SHP77 (cell line): ENCODE data around the gene SENP7.
A peak's percentile ranks its signal among the peaks of the same experiment; 100 is the strongest.
"Not testable (repeated sequence)": the region's sequence is repeated elsewhere in the genome, so short reads cannot be mapped to it uniquely, and the experiment has no call there.

ENCODE experiments used
- DNase-seq, 2 experiments: peaks; one replicate each; lab custom pipeline; 2025; lab: John Stamatoyannopoulos, UW

The SENP7 gene

DNA sequence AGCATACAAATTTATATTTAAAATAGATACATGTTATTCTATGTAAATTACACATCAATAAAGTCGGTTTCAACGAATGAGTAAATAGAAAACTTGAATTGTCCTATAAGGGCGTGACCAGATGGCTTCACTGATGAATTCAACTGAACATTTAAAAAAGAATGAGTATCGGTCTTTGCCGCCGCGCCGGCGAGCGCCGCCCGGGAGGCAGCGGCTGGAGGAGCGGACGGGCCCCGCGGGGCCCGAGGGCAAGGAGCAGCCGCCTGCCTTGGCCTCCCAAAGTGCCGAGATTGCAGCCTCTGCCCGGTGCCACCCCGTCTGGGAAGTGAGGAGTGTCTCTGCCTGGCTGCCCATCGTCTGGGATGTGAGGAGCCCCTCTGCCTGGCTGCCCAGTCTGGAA is 74.4 kb downstream of the SENP7 start:
- DNase-seq = not testable (repeated sequence)

DNA sequence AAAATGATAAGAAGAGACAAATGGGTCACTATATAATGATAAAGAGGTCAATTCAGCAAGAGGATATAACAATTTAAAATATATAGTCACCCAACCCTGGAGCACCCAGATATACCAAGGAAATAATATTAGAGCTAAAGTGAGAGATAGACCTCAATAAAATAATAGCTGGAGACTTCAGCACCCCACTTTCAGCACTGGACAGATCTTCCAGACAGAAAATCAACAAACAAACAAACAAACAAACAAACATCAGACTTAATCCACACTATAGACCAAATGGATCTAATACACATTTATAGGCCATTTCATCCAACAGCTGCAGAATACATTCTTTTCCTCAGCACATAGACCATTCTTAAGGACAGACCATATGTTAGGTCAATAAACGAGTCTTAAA is 79.4 kb downstream of the SENP7 start:
- DNase-seq = no peak

DNA sequence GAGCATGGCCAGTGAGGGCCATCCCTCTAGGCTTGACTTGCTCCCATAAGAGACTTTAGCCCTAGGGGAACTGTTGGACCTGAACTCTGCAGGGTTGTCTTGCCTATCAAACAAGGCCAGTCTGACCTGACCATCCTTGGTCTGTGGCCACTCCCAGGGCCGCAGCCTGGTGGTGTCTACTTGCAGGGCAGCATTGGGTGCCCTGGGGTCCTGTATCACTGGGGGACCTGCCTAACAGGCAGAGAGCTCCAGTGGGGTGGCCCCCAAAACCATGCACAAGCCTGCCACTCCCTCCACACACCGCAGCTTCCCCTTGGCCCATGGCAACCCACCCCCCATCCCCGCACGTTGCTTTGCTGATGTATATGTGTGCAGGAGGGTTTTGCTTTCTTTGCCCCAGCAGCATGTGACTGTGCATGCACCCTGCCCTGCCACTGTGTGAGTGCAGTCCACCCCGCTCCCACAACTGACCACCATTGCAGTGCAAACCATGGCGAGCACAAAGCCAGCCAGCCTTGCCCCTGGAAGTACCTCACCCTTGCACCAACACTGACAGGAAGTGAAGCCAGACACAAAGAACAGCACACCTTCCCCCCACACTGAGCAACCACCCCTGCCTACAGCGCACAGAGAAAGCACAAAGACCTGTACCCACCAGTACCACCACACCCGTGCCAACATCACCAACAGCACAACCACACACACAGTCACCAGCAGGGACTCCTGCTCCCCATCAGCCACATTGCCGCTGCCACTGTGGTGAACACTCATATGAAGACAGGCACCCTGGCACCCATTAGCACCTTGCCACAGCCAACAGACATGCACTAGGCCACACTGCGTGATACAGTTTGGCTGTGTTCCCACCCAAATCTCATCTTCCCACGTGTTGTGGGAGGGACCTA is 88.8 kb downstream of the SENP7 start:
- no peak for DNase-seq

DNA sequence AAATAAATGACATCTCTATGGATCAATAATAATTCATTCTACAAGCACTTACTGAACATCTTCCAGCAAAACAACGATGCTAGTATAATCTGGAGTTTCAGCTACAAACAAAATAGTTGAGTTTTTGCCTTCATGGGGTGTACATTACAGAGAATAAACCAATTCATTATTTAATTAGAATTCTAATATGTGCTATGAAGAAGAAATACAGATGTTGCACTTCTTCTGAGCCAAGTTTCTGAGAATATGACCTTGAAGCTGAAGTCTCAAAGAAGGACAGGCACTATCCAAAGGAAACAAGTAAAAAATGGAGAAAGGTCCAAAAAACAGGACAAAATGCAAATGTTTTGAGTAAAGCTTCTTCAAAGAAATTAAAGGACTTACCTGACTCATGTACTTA is 94.2 kb downstream of the SENP7 start:
- DNase-seq = no peak

DNA sequence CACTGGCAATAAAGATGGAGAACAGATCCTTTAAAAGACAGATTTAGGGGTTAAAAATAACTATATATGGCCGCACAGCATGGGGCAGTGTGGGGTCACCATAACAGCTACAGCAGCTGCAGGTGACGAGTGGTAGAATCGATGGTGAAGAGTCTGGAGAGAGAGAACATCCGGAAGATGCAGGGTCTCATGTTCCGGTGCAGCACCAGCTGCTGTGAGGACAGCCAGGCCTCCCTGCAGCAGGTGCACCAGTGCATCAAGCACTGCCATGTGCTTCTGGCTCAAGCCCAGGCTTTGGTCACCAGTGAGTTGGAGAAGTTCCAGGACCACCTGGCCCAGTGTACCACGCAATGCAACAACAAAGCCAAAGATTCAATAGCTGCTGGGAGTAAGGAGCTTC is 98.9 kb downstream of the SENP7 start:
- peak; percentile 90 to 91 for DNase-seq

DNA sequence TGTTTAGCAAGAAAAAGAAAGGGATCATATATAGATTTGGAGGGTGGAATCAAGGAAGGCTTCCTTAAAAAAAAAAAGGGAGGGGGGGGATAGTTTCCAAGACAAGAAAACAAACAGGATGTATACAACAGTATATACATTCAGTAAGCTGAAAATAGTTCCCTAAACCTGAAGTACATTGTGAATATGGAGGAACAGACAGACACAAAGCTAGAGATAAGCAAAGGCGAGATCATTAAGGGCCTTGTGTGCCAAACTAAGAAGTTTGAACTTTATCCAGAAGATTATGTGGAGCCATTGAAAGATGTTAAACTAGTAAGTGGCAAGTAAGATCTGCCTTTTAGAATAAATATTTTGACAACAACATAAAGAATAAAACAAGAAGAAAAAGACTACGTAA is 99.4 kb downstream of the SENP7 start:
- no peak for DNase-seq

DNA sequence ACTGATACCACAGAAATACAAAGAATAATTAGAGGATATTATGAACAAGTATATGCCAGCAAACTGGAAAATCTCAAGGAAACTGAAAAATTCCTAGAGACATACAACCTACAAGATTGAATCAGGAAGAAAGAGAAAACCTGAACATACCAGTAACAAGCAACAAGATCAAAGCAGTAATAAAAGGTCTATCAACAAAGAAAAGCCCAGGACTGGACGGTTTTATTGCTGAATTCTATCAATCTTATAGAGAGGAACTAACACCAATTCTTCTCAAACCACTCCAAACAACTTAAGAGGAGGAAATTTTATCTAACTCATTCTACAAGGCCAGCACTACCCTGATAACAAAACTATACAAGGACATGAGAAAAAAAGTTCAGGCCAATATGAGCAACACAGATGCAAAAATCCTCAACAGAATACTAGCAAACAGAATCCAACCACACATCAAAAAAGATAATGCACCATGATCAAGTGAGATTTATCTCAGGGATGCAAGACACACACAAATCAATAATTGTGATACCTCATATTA is 121.5 kb downstream of the SENP7 start:
- DNase-seq = no peak

DNA sequence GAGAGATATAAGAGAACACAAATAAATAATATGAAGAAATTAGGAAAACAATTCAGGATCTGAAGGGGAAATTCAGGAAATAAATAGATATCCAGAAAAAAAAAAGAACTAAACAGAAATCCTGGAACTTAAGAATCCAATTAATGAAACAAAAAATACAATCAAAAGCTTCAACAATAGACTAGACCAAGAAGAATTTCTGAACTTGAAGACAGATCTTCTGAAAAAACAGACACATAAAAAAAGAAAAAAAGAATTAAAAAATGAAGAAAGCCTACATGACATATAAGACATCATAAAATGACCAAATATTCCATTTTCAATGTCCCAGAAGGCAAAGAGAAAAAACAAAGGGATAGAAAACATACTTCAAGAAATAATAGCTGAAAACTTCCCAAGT is 124.3 kb downstream of the SENP7 start:
- DNase-seq = no peak

DNA sequence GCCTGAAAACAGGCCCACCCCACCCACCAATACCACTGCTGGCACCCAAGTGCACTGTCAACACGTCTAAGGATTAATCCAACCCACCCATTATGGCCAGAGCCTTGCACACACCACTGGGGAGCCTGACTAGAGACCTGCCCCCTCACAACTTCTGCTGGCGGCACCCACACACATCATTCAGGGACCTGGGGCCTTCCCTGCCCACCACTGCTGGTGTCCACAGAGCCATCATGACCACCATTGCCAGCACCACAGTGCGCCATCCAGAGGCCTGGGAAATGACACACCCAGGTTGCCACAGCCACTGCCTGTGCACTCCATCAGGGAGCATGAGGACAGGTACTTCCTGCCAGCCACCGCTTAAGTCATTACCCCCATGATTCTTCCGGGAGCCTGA is 125.7 kb downstream of the SENP7 start:
- no peak for DNase-seq

DNA sequence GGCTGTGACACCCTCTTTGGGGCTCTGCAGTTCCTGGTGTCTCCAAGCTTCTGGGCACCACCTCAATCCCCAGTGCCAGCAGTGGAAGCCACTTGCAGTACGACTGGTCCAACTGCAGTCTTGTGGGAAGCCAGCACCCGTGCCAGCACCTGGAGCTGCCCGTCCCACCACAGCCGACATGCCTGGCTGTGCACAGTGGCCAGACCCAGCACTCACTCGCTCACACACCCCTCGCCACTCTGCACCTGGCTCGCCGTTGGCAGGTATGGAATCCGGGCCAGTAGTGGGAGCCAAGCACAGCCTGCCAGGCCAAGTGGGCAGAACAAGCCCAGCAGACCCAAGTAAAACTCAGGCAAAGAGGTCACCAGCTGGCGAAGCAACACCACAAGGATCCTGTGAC is 128.6 kb downstream of the SENP7 start:
- DNase-seq = no peak

DNA sequence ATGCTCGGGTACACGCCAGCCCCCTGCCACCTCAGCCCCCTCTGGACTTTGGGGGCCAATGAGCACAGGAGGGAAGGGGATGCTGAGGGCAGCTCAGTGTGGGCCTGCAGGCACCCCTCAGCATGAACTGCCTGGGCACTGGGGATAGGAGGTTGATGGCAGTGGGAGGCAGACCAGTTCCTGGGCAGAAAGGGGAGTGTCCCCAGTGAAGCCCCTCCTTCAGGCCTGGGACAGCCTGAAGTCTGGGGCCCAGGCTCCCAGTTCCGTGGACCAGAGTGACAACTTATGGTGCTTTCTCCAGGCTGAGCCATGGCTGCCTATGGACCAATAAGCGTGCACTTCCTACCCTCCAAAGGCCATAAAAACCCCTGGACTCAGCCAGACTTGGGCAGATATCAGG is 129.4 kb downstream of the SENP7 start:
- DNase-seq = no peak

DNA sequence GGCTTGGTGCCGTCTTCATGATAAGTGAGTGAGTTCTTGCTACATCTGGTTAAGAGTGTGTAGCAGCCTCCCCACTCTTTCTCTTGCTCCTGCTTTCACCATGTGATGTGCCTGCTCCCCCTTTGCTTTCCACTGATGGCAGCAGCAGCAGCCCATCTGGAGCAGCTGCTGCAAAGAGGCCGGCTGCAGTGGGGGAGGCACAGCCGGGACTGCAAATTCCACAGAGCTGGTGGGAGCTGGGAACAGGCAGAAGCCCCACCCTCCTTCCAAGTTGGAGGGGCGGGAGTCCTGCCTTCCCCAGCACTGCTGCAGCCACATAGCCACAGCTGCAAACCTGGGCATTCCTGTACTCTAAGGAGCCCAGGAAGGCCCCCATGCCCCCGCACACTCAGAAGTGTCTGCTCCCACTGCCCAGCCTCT is 129.8 kb downstream of the SENP7 start:
- no peak for DNase-seq

DNA sequence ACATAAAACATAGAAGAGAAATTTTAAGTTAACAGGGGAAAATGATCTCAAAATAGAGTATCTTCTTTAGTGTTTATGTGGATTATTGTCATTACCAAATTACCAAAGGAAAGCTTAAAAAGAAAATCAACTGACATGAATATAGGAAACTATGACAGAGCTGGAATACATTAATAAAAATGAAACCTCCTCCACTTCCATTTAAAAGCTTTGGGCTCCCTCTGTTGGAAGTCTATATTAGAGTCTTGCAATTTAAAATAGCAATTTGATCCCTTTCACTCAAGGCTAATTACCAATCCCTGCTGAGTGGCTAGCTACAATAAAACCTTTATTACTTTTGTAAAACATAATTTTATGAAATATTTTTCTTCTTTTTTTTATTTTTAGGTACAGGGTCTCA is 131.2 kb downstream of the SENP7 start:
- peak; percentile 15 to 22 for DNase-seq

DNA sequence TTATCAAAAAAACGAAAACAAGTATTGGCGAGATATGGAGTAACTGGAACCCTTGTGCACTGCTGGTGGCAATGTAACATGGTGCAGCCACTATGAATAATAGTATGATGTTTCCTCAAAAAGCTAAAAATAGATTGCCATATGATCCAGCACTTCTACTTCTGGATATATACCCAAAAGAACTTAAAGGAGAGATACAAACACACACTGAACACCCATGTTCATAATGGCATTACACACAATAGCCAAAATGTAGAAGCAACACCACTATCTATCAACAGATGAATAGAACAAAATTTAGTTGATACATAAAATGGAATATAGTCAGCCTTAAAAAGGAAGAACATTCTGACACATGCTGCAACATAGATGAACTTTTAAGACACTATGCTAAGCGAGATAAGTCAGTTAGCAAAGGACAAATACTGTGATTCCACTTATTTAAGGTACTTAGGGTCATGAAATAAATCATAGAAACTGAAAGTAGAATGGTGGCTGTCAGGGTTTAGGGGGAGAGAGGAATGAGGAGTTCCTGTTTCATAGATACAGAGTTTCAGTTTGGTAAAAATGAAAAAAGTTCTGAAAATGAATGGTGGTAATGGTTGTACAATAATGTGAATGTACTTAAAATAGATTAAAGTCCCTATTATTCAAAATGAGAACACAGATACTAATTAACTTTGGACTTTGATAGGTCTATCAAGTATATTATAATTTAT is 133.2 kb downstream of the SENP7 start:
- DNase-seq = no peak

DNA sequence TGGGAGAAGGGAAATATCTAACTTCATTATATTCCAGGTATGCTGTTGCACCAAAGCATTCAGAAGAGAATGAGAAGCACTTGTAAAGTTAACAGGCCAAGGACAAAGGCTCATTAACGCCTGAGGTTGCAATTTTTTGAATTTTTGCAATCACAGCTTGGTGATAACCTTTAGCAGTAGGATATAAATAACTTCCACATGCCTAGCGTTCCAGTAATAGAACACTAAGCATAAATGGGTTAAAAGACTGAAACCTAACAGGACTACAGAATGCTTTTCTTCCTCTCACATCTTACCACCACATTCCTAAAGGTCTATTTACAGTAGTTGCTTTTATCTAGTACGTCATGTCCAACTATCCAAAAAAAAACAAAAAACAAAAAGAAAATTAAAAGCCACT is 135.2 kb downstream of the SENP7 start:
- DNase-seq = no peak

DNA sequence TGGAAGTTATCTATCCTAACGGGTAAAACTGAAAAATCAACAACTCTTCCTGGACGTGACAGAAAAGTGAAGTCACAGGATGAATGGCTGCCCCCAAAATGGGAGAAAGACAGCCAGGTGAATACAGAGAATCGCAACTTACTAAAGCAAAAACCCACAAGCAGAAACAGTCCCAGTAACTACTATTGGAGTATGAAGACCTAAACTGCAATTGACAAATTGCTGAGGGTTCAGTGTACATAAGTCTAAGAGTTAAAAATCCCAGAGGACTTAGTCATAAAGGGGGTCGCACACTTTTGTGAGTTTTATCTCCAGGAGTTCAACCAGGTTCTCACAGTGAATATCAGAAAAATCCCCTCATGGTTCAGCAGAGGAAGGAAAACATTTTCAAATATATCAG is 135.8 kb downstream of the SENP7 start:
- no peak for DNase-seq

DNA sequence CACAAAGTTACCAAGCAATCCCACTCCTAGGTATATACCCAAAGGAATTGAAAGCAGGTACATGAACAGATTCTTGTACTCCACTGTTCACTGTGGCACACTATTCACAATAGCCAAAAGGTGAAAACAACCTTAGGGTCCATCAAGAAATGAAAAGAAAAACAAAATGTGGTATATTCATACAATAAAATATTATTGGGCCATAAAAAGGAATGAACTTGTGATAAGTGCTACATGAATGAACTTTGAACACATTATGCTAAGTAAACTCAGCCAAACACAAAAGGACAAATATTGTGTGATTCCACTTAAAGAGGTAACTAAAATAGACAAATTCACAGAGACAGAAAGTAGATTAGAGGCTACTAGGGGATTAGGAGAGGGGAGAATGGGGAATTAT is 137.4 kb downstream of the SENP7 start:
- no peak for DNase-seq

DNA sequence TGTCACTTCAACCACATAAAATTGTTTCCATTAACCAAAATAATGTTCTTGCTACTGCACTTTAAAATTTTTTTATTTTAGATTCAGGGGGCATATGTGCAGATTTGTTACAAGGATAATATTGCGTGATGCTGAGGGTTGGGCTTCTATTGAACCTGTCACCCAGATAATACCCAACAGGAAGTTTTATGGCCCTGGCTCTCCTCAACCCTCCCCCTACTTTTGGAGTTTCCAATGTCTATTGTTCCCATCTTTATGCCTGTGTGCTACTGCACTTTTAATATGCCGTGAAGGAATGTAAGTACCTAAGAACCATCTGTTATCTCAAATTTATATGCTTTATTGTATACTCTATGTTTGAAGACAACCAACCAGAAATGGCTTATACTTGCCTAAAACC is 150.6 kb downstream of the SENP7 start:
- no peak for DNase-seq

DNA sequence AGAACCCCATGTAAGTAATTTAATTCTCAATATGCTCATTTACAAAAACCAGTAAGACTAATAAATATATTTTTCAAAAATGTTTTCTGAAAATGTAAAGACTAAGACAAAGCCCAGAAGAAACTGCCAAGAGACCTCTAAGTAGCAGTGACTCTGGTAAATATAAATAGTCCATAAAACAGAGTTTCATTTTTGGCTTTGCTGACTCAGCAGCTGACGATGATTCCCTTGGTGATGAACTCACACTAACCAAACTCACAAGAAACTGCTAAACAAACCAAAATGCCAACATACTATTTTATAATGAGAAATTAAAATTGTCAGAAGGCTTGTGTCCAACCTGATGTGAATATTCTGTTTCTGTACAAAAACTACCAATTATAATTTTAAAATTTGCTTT is 161.2 kb downstream of the SENP7 start:
- no peak for DNase-seq

DNA sequence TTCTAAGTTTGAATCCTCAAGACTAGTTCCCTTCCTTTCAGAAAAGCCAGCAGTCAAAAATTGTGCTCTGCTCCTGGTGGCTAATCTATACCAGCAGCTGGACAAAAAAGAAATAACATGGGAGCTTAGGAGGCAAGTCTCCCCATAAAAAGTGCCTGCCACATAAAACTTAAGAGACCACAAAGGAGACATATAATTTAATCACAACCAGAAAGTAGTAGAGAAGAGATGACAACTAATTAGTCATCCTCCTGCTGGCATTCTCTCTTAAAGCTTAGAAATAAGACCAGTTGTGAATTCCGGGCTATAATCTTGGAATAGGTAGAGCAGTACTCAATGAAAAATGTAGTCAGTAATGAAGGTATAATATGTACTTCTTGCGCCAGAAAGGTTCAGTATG is 172.4 kb downstream of the SENP7 start:
- no peak for DNase-seq

DNA sequence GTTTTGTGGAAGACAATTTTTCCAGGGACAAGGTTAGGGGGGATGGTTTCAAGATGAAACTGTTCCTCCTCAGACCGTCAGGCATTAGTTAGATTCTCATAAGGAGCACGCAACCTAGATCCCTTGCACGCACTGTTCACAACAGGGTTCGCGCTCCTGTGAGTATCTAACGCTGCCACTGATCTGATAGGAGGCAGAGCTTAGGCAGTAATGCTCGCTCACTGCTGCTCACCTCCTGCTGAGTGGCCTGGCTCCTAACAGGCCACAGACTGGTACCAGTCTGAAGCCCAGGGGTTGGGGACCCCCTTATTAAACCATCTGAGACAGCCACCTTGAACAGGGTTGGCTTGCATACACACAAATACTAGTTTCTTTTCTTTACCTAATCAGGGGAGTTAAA is 179.1 kb downstream of the SENP7 start:
- no peak for DNase-seq

DNA sequence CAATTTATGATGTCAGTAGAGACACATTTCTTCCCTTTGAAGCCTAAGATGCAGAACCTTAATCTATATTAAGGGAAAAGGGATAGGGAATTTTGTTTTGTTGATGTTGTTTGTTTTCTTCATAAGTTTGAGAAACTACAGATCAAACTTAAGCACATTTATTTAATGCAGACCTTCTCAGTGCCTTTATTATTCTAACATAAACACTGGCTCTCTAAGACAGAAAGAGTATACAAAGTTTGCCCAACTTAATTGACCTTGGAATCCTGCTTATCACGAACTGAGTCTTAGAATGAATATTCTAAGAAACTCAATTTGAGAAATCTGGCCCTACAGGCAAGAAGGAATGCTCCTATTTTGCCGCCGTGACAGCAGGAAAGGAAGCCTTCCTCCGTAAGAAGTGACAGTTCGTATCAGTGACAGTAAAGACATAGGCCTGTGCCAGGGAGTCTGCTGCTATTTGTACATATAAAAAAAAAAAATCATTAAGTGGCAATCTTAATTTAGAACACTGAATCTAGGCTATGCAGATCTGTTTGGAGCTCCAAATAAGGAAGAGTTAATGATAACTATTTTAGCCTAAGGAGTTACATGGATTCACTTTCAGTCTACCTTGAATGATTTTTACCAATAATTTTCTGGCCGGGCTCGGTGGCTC is 183.9 kb downstream of the SENP7 start:
- DNase-seq = no peak
